SU-DHL-6 (cell line): ENCODE data around the gene LAMA2.

Source experiments
- H2AFZ ChIP-seq: fragments of 200-600 bp; sonication (generic); 2 replicates; pipeline ENCODE4 v1.6.1; 2014; ENCODE audit warnings: low read depth, mild to moderate bottlenecking, moderate library complexity, mixed read lengths, antibody characterized with exemption, low read length; ENCODE audit not compliant: severe bottlenecking
- H3F3A ChIP-seq: fragments of 200-600 bp; shearing (Covaris generic); 2 replicates; pipeline ENCODE4 v1.6.0; 2016; ENCODE audit warnings: antibody characterized with exemption, mild to moderate bottlenecking; ENCODE audit not compliant: insufficient read depth
- H3K27ac ChIP-seq: fragments of 200-600 bp; sonication (generic); 2 replicates; pipeline ENCODE4 v1.5.1; 2016; ENCODE audit warnings: low read depth, mild to moderate bottlenecking, low read length, moderate library complexity, mixed read lengths
- H3K27me3 ChIP-seq: fragments of 200-600 bp; sonication (generic), shearing (Covaris generic); 2 replicates; pipeline ENCODE4 v1.6.0; 2014; ENCODE audit warnings: mild to moderate bottlenecking, low read length
- H3K36me3 ChIP-seq: fragments of 200-600 bp; sonication (generic); 2 replicates; pipeline ENCODE4 v1.6.1; 2014; ENCODE audit warnings: mild to moderate bottlenecking, low read length, mixed read lengths
- H3K4me2 ChIP-seq: fragments of 300-600, 200-600 bp; shearing (Covaris generic), sonication (generic); 2 replicates; pipeline ENCODE4 v1.6.0; 2014; ENCODE audit warnings: low read length, low read depth, mild to moderate bottlenecking; ENCODE audit not compliant: poor library complexity, severe bottlenecking
- H3K4me3 ChIP-seq: fragments of 200-600 bp; sonication (generic); 2 replicates; pipeline ENCODE4 v1.5.1; 2014; ENCODE audit warnings: antibody characterized with exemption, low read length, mild to moderate bottlenecking, mixed read lengths; ENCODE audit not compliant: insufficient read depth, poor library complexity, severe bottlenecking
- H3K79me2 ChIP-seq: fragments of 200-600 bp; sonication (generic); 2 replicates; pipeline ENCODE4 v1.6.1; 2014; ENCODE audit warnings: mild to moderate bottlenecking, low read length, moderate library complexity; ENCODE audit not compliant: insufficient read depth
- H3K9ac ChIP-seq: fragments of 200-600 bp; sonication (generic); 2 replicates; pipeline ENCODE4 v1.7.0; 2014; ENCODE audit warnings: mild to moderate bottlenecking, low read length
- H3K9me2 ChIP-seq: fragments of 200-600 bp; sonication (generic); replicated peaks from 2 replicates; pipeline ENCODE4 v1.6.1; 2014; ENCODE audit warnings: low read length; ENCODE audit not compliant: insufficient read depth
- H3K9me3 ChIP-seq: fragments of 200-600 bp; sonication (generic); 2 replicates; pipeline ENCODE4 v1.6.1; 2014; ENCODE audit warnings: low read length, mixed read lengths; ENCODE audit not compliant: insufficient read depth
- H4K20me1 ChIP-seq: fragments of 200-600 bp; sonication (generic); 2 replicates; pipeline ENCODE4 v1.6.1; 2014; ENCODE audit warnings: low read depth, mild to moderate bottlenecking, antibody characterized with exemption, low read length, moderate library complexity, mixed read lengths
- CTCF ChIP-seq: fragments of 200-600 bp; sonication (generic); IDR thresholded peaks from one replicate; pipeline ENCODE4 v1.5.1; 2017; ENCODE audit warnings: antibody characterized with exemption, mild to moderate bottlenecking, low read length, moderate library complexity; ENCODE audit not compliant: insufficient read depth, poor library complexity, severe bottlenecking
- EZH2phosphoT487 ChIP-seq: fragments of 200-600 bp; sonication (generic), shearing (Covaris generic); conservative IDR thresholded peaks from 2 replicates; pipeline ENCODE4 v1.6.1; 2018; ENCODE audit warnings: mild to moderate bottlenecking, antibody characterized with exemption, low read length, moderate library complexity, mixed read lengths

LAMA2 gene

GRCh38 chr6:129184324-129184723 lies 301.4 kb downstream of the LAMA2 start:
- Histone ChIP-seq H3K79me2 (no peaks in the 10 kb centered on the region), H3K4me2 (no peak overlapping the region), H3K9me2 (no peaks in the 10 kb centered on the region)

GRCh38 chr6:129184808-129185366 lies 301.9 kb downstream of the LAMA2 start:
- Histone ChIP-seq H3K27me3 (no peaks in the 10 kb centered on the region), H3K4me2 (no peak overlapping the region), H3K27ac (no peak overlapping the region), H3K36me3 (no peaks in the 10 kb centered on the region), H3F3A (no peaks in the 10 kb centered on the region), H3K9me2 (no peaks in the 10 kb centered on the region), H3K9me3 (no peaks in the 10 kb centered on the region), H4K20me1 (no peaks in the 10 kb centered on the region), H3K4me3 (no peak overlapping the region), H2AFZ (no peak overlapping the region), H3K79me2 (no peaks in the 10 kb centered on the region), H3K9ac (no peak overlapping the region)
- TF ChIP-seq CTCF (no peak), EZH2phosphoT487 (no peak)

More at GRCh38 chr6:129184324-129184723, 301.4 kb downstream of the LAMA2 start:
- Histone ChIP-seq H3K9me3 (no peaks in the 10 kb centered on the region), H3K4me3 (no peak overlapping the region), H2AFZ (no peak overlapping the region), H3K27me3 (no peaks in the 10 kb centered on the region), H3K27ac (no peak overlapping the region), H3K9ac (no peak overlapping the region), H3K36me3 (no peaks in the 10 kb centered on the region), H3F3A (no peaks in the 10 kb centered on the region), H4K20me1 (no peaks in the 10 kb centered on the region)
- TF ChIP-seq EZH2phosphoT487 = no peak
- no peak for TF ChIP-seq CTCF

GRCh38 chr6:129186988-129187387 lies 304.1 kb downstream of the LAMA2 start:
- no peak overlapping the region for H2AFZ ChIP-seq
- H3K36me3 ChIP-seq = no peaks in the 10 kb centered on the region
- no peaks in the 10 kb centered on the region for H3K9me2 ChIP-seq
- H3K4me3 ChIP-seq = no peak overlapping the region
- no peaks in the 10 kb centered on the region for H4K20me1 ChIP-seq
- H3K27me3 ChIP-seq = no peaks in the 10 kb centered on the region
- no peak overlapping the region for H3K4me2 ChIP-seq
- no peaks in the 10 kb centered on the region for H3F3A ChIP-seq
- H3K9ac ChIP-seq = no peak overlapping the region
- no peaks in the 10 kb centered on the region for H3K9me3 ChIP-seq
- TF ChIP-seq EZH2phosphoT487 = no peak
- TF ChIP-seq CTCF = no peak
- H3K27ac ChIP-seq = no peak overlapping the region
- H3K79me2 ChIP-seq = no peaks in the 10 kb centered on the region
